K562 (cell line): Measurements from ENCODE around the gene PALM3. TPM values are rescaled to one million over a fixed set of nuclear protein-coding genes. Genes with fewer than 3 reads are reported as not detected.

Experiments used
- CAMTA2 ChIP-seq: fragments of 250-450 bp; sonication (Bioruptor Pico); conservative IDR thresholded peaks from 2 replicates; pipeline ENCODE4 v1.5.1; 2022
- CBX5 ChIP-seq: IDR thresholded peaks from 2 replicates; pipeline ENCODE4 v1.6.1; 2014; ENCODE audit warnings: low read depth, borderline replicate concordance
- EHMT2 ChIP-seq: fragments of 450-650 bp; IDR thresholded peaks from 2 replicates; pipeline ENCODE4 v1.6.1; 2018; ENCODE audit warnings: antibody characterized with exemption
- ERF ChIP-seq: fragments of 450-650 bp; formaldehyde crosslinking; IDR thresholded peaks from 2 replicates; pipeline ENCODE4 v1.4.0; 2020; ENCODE audit warnings: mild to moderate bottlenecking, mixed read lengths
- FOSL1 ChIP-seq: fragments of 200-800 bp; sonication (Bioruptor generic); conservative IDR thresholded peaks from 2 replicates; pipeline ENCODE4 v1.6.1; 2016; ENCODE audit warnings: missing genetic modification characterization, missing compliant biosample characterization
- FOXK2 ChIP-seq, 2 experiments: fragments of 450-650 bp; IDR thresholded peaks in 1 of 2; conservative IDR thresholded peaks in 1 of 2; 2 replicates each; pipeline ENCODE4 v1.6.1; 2016; ENCODE audit warnings: low read depth in 2 of 2, mild to moderate bottlenecking in 1 of 2
- FOXM1 ChIP-seq, 2 experiments: fragments of 450-650 bp in 1 of 2; sonication (generic) in 1 of 2; formaldehyde crosslinking in 1 of 2; IDR thresholded peaks; 2 replicates each; pipeline versions ENCODE4 v1.6.1 to v1.9.0; 2017 to 2022; ENCODE audit warnings: low read depth in 2 of 2, mild to moderate bottlenecking in 2 of 2, missing genetic modification reagents in 1 of 2, moderate library complexity in 1 of 2
- FOXP4 ChIP-seq: sonication (generic); formaldehyde crosslinking; IDR thresholded peaks from 2 replicates; pipeline ENCODE4 v1.8.0; 2022; ENCODE audit warnings: mild to moderate bottlenecking, missing genetic modification reagents, borderline replicate concordance
- FUS ChIP-seq: fragments of 200-400 bp; formaldehyde crosslinking; optimal IDR thresholded peaks from 2 replicates; pipeline ENCODE3; 2017; ENCODE audit warnings: low read depth, low read length
- HMG20A ChIP-seq: fragments of 450-650 bp; formaldehyde crosslinking; conservative IDR thresholded peaks from 2 replicates; pipeline ENCODE4 v1.4.0; 2020; ENCODE audit warnings: mild to moderate bottlenecking, mixed read lengths
- ILF3 ChIP-seq: fragments of 450-650 bp; IDR thresholded peaks from 2 replicates; pipeline ENCODE4 v1.6.1; 2018; ENCODE audit warnings: antibody characterized with exemption, mild to moderate bottlenecking, moderate library complexity, borderline replicate concordance
- MCM5 ChIP-seq: fragments of 450-650 bp; IDR thresholded peaks from 2 replicates; pipeline ENCODE4 v1.6.1; 2016; ENCODE audit warnings: low read depth
- MIER1 ChIP-seq: fragments of 450-650 bp; IDR thresholded peaks from 2 replicates; pipeline ENCODE4 v1.6.1; 2016; ENCODE audit warnings: antibody characterized with exemption, mild to moderate bottlenecking, low read depth
- NR2C2 ChIP-seq, 2 experiments: fragments of 200-800 bp in 1 of 2; sonication (Bioruptor generic) in 1 of 2; sonication (generic) in 1 of 2; formaldehyde crosslinking in 1 of 2; IDR thresholded peaks; 2 replicates each; pipeline versions ENCODE4 v1.6.1 to v1.8.0; 2016 to 2022; ENCODE audit warnings: mild to moderate bottlenecking in 1 of 2, missing compliant biosample characterization in 1 of 2, missing genetic modification characterization in 1 of 2, missing genetic modification reagents in 1 of 2
- RHOXF2B ChIP-seq: fragments of 250-450 bp; sonication (Bioruptor Pico); conservative IDR thresholded peaks from 2 replicates; pipeline ENCODE4 v1.5.1; 2021
- SLC30A9 ChIP-seq: fragments of 250-450 bp; sonication (Bioruptor Pico); IDR thresholded peaks from 2 replicates; pipeline ENCODE4 v1.8.0; 2022; ENCODE audit warnings: mild to moderate bottlenecking, moderate library complexity
- THRA ChIP-seq: fragments of 450-650 bp; IDR thresholded peaks from 2 replicates; pipeline ENCODE4 v1.6.1; 2017; ENCODE audit warnings: mild to moderate bottlenecking, moderate library complexity
- YY1 ChIP-seq, 3 experiments: IDR thresholded peaks; 2 replicates each; pipeline ENCODE4 v1.6.1; 2011; ENCODE audit warnings: low read length in 2 of 3, mild to moderate bottlenecking in 2 of 3, moderate library complexity in 2 of 3, borderline replicate concordance in 1 of 3, control low read depth in 1 of 3, low read depth in 1 of 3; ENCODE audit not compliant: insufficient read depth in 3 of 3, insufficient replicate concordance in 2 of 3, control insufficient read depth in 1 of 3, insufficient read length in 1 of 3; ENCODE audit errors: extremely low read depth in 1 of 3
- ZBED1 ChIP-seq: IDR thresholded peaks from 2 replicates; pipeline ENCODE4 v1.6.1; 2014
- ZNF121 ChIP-seq: sonication (generic); formaldehyde crosslinking; conservative IDR thresholded peaks from 2 replicates; pipeline ENCODE4 v1.8.0; 2022; ENCODE audit warnings: missing genetic modification reagents
- ZNF133 ChIP-seq: fragments of 250-450 bp; sonication (Bioruptor Pico); IDR thresholded peaks from 2 replicates; pipeline ENCODE4 v1.4.0; 2020; ENCODE audit warnings: mild to moderate bottlenecking
- ZNF280B ChIP-seq: fragments of 250-450 bp; sonication (Bioruptor Pico); IDR thresholded peaks from 2 replicates; pipeline ENCODE4 v1.5.1; 2021; ENCODE audit warnings: mild to moderate bottlenecking
- ZNF316 ChIP-seq: fragments of 450-650 bp; IDR thresholded peaks from 2 replicates; pipeline ENCODE4 v1.6.1; 2016
- ZNF785 ChIP-seq: fragments of 250-450 bp; sonication (Bioruptor Pico); IDR thresholded peaks from 2 replicates; pipeline ENCODE4 v1.4.0; 2020; ENCODE audit warnings: mild to moderate bottlenecking
- polyA plus RNA-seq, 8 experiments: library from polyadenylated mRNA; depleted of rRNA in 4 of 8; stranded (reverse) in 5 of 8; unstranded in 3 of 8; fragments of >200 nt; fragmentation: Nextera tagmentation in 2 of 8; fragmentation: Illumina TruSeq in 1 of 8; extraction: Ambion mirVana in 2 of 8; extraction: Trizol in 1 of 8; gene quantifications; 2 replicates each; pipeline versions ENCODE4 v1.2.1 to v1.2.3, GENCODE V29; 2011 to 2014; ENCODE audit warnings: inconsistent platforms in 1 of 8, missing spikeins in 1 of 8
- total RNA-seq, 7 experiments: library from RNA; depleted of rRNA in 6 of 7; stranded (reverse); fragments of >200 nt in 6 of 7; fragmentation: Illumina TruSeq in 2 of 7; extraction: Trizol in 2 of 7; gene quantifications; 2 replicates each; pipeline versions ENCODE4 v1.2.1 to v1.2.3, GENCODE V29; 2011 to 2021; ENCODE audit warnings: low replicate concordance in 1 of 7

Gene PALM3
- total and polyA plus RNA-seq, 9 of the 15 experiments (the other 6 are each of a cell fraction or from before 2014, with no cell fraction given): 0.07 to 9.3 (median 3.3) TPM

GRCh38 chr19:14023404-14024235, 38.3 kb downstream of the PALM3 start (continued):
- TF ChIP-seq THRA: no peak
- TF ChIP-seq FUS: no peak
- no peak for TF ChIP-seq ERF (CRISPR knock-in tag)
- TF ChIP-seq CAMTA2 (CRISPR knock-in tag): no peak
- TF ChIP-seq FOXM1 (IDR thresholded peaks at IDR 0.05; ENCODE audit: low read depth): 0 out of 2 replicates have a peak, but pooled peaks have one; percentile 16
- TF ChIP-seq FOXM1 (CRISPR knock-in tag; IDR thresholded peaks at IDR 0.05; ENCODE audit: low read depth): no peak
- TF ChIP-seq ZNF785 (CRISPR knock-in tag): no peak
- no peak for TF ChIP-seq YY1 (IDR thresholded peaks at IDR 0.05; ENCODE audit: borderline replicate concordance in 1 of 3, control insufficient read depth in 1 of 3, extremely low read depth in 1 of 3, insufficient read depth in 3 of 3, insufficient read length in 1 of 3, insufficient replicate concordance in 2 of 3, low read depth in 1 of 3, low read length in 2 of 3)
- TF ChIP-seq ILF3: no peak
- TF ChIP-seq CBX5: no peak
- no peak for TF ChIP-seq ZBED1
- TF ChIP-seq NR2C2 (CRISPR knock-in tag; IDR thresholded peaks at IDR 0.05): no peak
- peak; percentile 83 for TF ChIP-seq NR2C2 (tag; IDR thresholded peaks at IDR 0.05)
- no peak for TF ChIP-seq FOXP4
- TF ChIP-seq MCM5: no peak
- TF ChIP-seq FOXK2 (conservative IDR thresholded peaks at IDR 0.05 in 1 of 2, IDR thresholded peaks at IDR 0.05 in 1 of 2; ENCODE audit: low read depth in 2 of 2): no peak
- TF ChIP-seq MIER1: 0 out of 2 replicates have a peak, but pooled peaks have one; percentile 36
- no peak for TF ChIP-seq ZNF133
- TF ChIP-seq EHMT2: no peak
- no peak for TF ChIP-seq ZNF121 (CRISPR knock-in tag)
- no peak for TF ChIP-seq SLC30A9
- TF ChIP-seq FOSL1 (tag): 0 out of 2 replicates have a peak, but pooled peaks have one; percentile 39
- no peak for TF ChIP-seq ZNF316
- TF ChIP-seq RHOXF2B (CRISPR knock-in tag): no peak
- no peak for TF ChIP-seq HMG20A (CRISPR knock-in tag)
- no peak for TF ChIP-seq ZNF280B (CRISPR knock-in tag)
